ENCODE measurements around the gene NDUFV2.

Gene NDUFV2

DNA sequence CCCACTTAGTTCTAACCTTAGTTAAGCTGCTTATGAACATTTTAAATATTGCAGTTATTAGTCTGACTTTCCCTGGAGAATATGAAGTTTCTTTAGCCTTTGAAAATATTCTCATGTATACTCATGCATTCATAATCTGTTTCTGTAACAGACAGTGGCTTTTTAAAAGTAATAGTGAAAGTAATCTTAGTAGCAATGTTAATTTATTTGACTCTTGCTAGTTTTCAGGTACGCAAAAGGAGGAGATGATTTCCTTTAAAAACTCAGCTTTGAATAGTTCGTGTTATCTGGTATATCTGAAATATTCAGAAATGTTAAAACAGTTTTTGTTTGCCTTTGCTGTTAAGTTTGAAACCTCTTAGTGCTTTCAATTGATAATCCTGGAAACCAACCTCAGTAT, 37.9 kb downstream of the NDUFV2 start:
- DNase-seq (ENCODE audit: low spot score) = peak; percentile 15
- in situ Hi-C loops (cut with MboI; ENCODE audit: low pct_unique_long_range_greater_than_20kb, low sequenced_read_pairs, unreplicated experiment) = no loop called here
- TF ChIP-seq, protein P1, sequence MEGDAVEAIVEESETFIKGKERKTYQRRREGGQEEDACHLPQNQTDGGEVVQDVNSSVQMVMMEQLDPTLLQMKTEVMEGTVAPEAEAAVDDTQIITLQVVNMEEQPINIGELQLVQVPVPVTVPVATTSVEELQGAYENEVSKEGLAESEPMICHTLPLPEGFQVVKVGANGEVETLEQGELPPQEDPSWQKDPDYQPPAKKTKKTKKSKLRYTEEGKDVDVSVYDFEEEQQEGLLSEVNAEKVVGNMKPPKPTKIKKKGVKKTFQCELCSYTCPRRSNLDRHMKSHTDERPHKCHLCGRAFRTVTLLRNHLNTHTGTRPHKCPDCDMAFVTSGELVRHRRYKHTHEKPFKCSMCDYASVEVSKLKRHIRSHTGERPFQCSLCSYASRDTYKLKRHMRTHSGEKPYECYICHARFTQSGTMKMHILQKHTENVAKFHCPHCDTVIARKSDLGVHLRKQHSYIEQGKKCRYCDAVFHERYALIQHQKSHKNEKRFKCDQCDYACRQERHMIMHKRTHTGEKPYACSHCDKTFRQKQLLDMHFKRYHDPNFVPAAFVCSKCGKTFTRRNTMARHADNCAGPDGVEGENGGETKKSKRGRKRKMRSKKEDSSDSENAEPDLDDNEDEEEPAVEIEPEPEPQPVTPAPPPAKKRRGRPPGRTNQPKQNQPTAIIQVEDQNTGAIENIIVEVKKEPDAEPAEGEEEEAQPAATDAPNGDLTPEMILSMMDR (IDR thresholded peaks at IDR 0.05; ENCODE audit: extremely low read depth, insufficient read depth, missing control alignments) = no peak

- in situ Hi-C loops (cut with MboI; ENCODE audit: low pct_unique_long_range_greater_than_20kb, low sequenced_read_pairs, unreplicated experiment) = no loop called here
- DNase-seq (ENCODE audit: low spot score) = no peak
- TF ChIP-seq, protein P1 (IDR thresholded peaks at IDR 0.05; ENCODE audit: extremely low read depth, insufficient read depth, missing control alignments) = no peak
These were observed 38.5 kb downstream of the NDUFV2 start for GRCh38 chr18:9140984-9141383.

DNA sequence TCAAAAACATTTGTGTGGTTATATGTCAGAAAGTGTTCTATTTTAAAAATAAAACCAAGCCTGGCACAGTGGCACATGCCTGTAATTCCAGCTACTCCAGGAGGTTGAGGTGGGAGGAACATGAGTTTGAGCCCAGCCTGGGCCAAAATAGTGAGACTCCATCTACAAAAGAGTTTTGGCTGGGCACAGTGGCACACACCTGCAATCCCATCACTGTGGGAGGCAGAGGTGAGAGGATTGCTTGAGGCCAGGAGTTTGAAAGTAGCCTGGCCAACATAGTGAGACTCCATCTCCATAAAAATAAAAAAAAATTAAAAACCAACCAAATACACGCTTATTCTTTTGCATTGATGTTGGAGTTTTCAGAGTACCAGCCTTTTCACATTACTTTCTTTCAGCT, 43.7 kb downstream of the NDUFV2 start:
- in situ Hi-C loops (cut with MboI; ENCODE audit: low pct_unique_long_range_greater_than_20kb, low sequenced_read_pairs, unreplicated experiment) = no loop called here
- DNase-seq (ENCODE audit: low spot score) = no peak
- TF ChIP-seq, protein P1 (IDR thresholded peaks at IDR 0.05; ENCODE audit: extremely low read depth, insufficient read depth, missing control alignments) = no peak

- peak; percentile 33 for DNase-seq (ENCODE audit: low spot score)
- in situ Hi-C loops (cut with MboI; ENCODE audit: low pct_unique_long_range_greater_than_20kb, low sequenced_read_pairs, unreplicated experiment) = no loop called here
- TF ChIP-seq, protein P1 (IDR thresholded peaks at IDR 0.05; ENCODE audit: extremely low read depth, insufficient read depth, missing control alignments) = peak; percentile 84
These were observed 45.1 kb downstream of the NDUFV2 start for GRCh38 chr18:9147440-9148202.

- no peak for DNase-seq (ENCODE audit: low spot score)
- TF ChIP-seq, protein P1 (IDR thresholded peaks at IDR 0.05; ENCODE audit: extremely low read depth, insufficient read depth, missing control alignments) = no peak
- in situ Hi-C loops (cut with MboI; ENCODE audit: low pct_unique_long_range_greater_than_20kb, low sequenced_read_pairs, unreplicated experiment) = no loop called here
These were observed 45.7 kb downstream of the NDUFV2 start for GRCh38 chr18:9148203-9148552.

- DNase-seq (ENCODE audit: low spot score) = no peak
- TF ChIP-seq, protein P1 (IDR thresholded peaks at IDR 0.05; ENCODE audit: extremely low read depth, insufficient read depth, missing control alignments) = no peak
- in situ Hi-C loops (cut with MboI; ENCODE audit: low pct_unique_long_range_greater_than_20kb, low sequenced_read_pairs, unreplicated experiment) = no loop called here
These were observed 47.6 kb downstream of the NDUFV2 start for GRCh38 chr18:9150121-9150520.

Data from GM13977 (cell line).